Panc1 (cell line): ENCODE data around the gene CYRIA. TPM values are rescaled to one million over a fixed set of nuclear protein-coding genes. Genes with fewer than 3 reads are reported as not detected.

Experiments
- ATAC-seq: fragments of 200-7000 bp; cut with Tn5 transposase; 2 replicates; pipeline ENCODE4 v1.9.1; 2020; ENCODE audit warnings: mild to moderate bottlenecking, moderate library complexity
- BruUV-seq: library from RNA; stranded (reverse); fragments of 400-500 nt; replicated peaks from 2 replicates; lab custom pipeline; 2021; lab: Mats Ljungman, UMichigan
- CTCF ChIA-PET: fragments of 300-600 bp; sonication (Branson Sonifier 250); formaldehyde crosslinking; loops from one replicate; lab custom pipeline; 2022; ENCODE audit warnings: antibody characterized with exemption; lab: Charles Lee
- POLR2A ChIA-PET: fragments of 300-600 bp; sonication (Branson Sonifier 250); formaldehyde crosslinking; loops from one replicate; lab custom pipeline; 2022; ENCODE audit warnings: antibody characterized with exemption; lab: Charles Lee
- DNase-seq: peaks from one replicate; pipeline ENCODE4 v3.0.0-alpha.2; 2010; ENCODE audit warnings: low read depth, low spot score
- H3K27ac ChIP-seq: 2 replicates; pipeline ENCODE4 v1.5.1; 2011; ENCODE audit warnings: mild to moderate bottlenecking, low read length, inconsistent platforms
- H3K27me3 ChIP-seq: fragments of 200-500 bp; sonication (Bioruptor generic); 2 replicates; pipeline ENCODE4 v1.6.0; 2014; ENCODE audit warnings: low read length, inconsistent platforms; ENCODE audit not compliant: control insufficient read depth, insufficient read depth
- H3K36me3 ChIP-seq: fragments of 200-500 bp; sonication (Bioruptor generic); 2 replicates; pipeline ENCODE4 v1.5.1; 2014; ENCODE audit warnings: inconsistent platforms, mild to moderate bottlenecking, low read length, moderate library complexity; ENCODE audit not compliant: control insufficient read depth, insufficient read depth
- H3K4me1 ChIP-seq: 2 replicates; pipeline ENCODE4 v1.5.1; 2011; ENCODE audit warnings: inconsistent platforms, mild to moderate bottlenecking, low read length, moderate library complexity; ENCODE audit not compliant: control insufficient read depth, insufficient read depth
- H3K4me3 ChIP-seq, 2 experiments: 2 replicates each; pipeline ENCODE4 v1.5.1; 2011 to 2012; ENCODE audit warnings: low read depth in 2 of 2, low read length in 2 of 2, mild to moderate bottlenecking in 2 of 2, inconsistent platforms in 1 of 2, moderate library complexity in 1 of 2
- H3K9me3 ChIP-seq: fragments of 200-500 bp; sonication (Bioruptor generic); 2 replicates; pipeline ENCODE4 v1.5.1; 2014; ENCODE audit warnings: low read depth, mild to moderate bottlenecking, inconsistent platforms, low read length, moderate library complexity; ENCODE audit not compliant: control insufficient read depth, insufficient read depth
- POLR2AphosphoS5 ChIP-seq: IDR thresholded peaks from 2 replicates; pipeline ENCODE4 v1.6.1; 2012; ENCODE audit warnings: mild to moderate bottlenecking, low read depth, low read length, moderate library complexity
- SIN3A ChIP-seq: IDR thresholded peaks from 2 replicates; pipeline ENCODE4 v1.6.1; 2012; ENCODE audit warnings: low read depth, mild to moderate bottlenecking, low read length, moderate library complexity, borderline replicate concordance; ENCODE audit not compliant: insufficient read depth
- TCF7L2 ChIP-seq: IDR thresholded peaks from 2 replicates; pipeline ENCODE4 v1.6.1; 2011; ENCODE audit warnings: mild to moderate bottlenecking, low read depth, low read length, inconsistent platforms
- in situ Hi-C: cut with HindIII; loops from 2 replicates; pipeline ENCODE4 v1.10.0; 2016; ENCODE audit warnings: low sequenced_read_pairs, low pct_unique_long_range_greater_than_20kb
- intact Hi-C: fragments of 100-400 bp; cut with micrococcal nuclease; formaldehyde crosslinking; loops from one replicate; pipeline ENCODE4 v1.10.0; 2022; ENCODE audit not compliant: unreplicated experiment
- total RNA-seq: library from RNA; stranded (reverse); gene quantifications from one replicate; pipeline ENCODE4 v1.2.1, GENCODE V29; 2021; ENCODE audit not compliant: unreplicated experiment
- TF ChIP-seq, protein P1 (sequence below): fragments of 450-650 bp; IDR thresholded peaks from 2 replicates; pipeline ENCODE4 v1.5.1; 2017; ENCODE audit warnings: mild to moderate bottlenecking
- TF ChIP-seq, protein P2 (sequence below), 2 experiments: IDR thresholded peaks; 2 replicates each; pipeline ENCODE4 v1.6.1; 2011 to 2012; ENCODE audit warnings: low read depth in 2 of 2, control low read depth in 1 of 2, low read length in 1 of 2, mild to moderate bottlenecking in 1 of 2, moderate library complexity in 1 of 2; ENCODE audit not compliant: insufficient read depth in 1 of 2

CYRIA gene
- total RNA-seq, 1 experiment from 2014 or later = 0.13 TPM

DNA sequence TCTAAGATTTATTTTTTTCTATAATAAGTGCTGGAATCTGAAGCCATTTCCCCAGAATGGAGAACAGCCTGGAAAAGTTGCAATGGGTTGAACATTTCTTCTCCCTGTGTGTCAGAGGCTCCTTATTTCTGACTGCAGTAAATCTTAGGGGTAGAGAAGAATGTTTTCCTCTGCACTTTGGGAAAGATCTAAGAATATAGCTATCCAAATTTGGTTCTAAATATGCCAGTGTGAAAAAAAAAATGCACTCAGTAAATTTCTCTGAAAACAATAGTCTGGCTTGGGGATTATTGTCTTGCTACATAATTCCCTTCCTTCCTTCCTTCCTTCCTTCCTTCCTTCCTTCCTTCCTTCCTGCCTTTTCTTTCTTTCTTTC is 19.7 kb upstream of the CYRIA start:
- Histone ChIP-seq H3K4me1 (no peaks in the 10 kb centered on the region), H3K36me3 (no peaks in the 10 kb centered on the region), H3K9me3 (no peaks in the 10 kb centered on the region), H3K27ac (no peak overlapping the region), H3K27me3 (no peaks in the 10 kb centered on the region), H3K4me3 (no peak overlapping the region)
- TF ChIP-seq, protein P1, sequence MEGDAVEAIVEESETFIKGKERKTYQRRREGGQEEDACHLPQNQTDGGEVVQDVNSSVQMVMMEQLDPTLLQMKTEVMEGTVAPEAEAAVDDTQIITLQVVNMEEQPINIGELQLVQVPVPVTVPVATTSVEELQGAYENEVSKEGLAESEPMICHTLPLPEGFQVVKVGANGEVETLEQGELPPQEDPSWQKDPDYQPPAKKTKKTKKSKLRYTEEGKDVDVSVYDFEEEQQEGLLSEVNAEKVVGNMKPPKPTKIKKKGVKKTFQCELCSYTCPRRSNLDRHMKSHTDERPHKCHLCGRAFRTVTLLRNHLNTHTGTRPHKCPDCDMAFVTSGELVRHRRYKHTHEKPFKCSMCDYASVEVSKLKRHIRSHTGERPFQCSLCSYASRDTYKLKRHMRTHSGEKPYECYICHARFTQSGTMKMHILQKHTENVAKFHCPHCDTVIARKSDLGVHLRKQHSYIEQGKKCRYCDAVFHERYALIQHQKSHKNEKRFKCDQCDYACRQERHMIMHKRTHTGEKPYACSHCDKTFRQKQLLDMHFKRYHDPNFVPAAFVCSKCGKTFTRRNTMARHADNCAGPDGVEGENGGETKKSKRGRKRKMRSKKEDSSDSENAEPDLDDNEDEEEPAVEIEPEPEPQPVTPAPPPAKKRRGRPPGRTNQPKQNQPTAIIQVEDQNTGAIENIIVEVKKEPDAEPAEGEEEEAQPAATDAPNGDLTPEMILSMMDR = no peak
- TF ChIP-seq SIN3A = no peak
- TF ChIP-seq, protein P2, sequence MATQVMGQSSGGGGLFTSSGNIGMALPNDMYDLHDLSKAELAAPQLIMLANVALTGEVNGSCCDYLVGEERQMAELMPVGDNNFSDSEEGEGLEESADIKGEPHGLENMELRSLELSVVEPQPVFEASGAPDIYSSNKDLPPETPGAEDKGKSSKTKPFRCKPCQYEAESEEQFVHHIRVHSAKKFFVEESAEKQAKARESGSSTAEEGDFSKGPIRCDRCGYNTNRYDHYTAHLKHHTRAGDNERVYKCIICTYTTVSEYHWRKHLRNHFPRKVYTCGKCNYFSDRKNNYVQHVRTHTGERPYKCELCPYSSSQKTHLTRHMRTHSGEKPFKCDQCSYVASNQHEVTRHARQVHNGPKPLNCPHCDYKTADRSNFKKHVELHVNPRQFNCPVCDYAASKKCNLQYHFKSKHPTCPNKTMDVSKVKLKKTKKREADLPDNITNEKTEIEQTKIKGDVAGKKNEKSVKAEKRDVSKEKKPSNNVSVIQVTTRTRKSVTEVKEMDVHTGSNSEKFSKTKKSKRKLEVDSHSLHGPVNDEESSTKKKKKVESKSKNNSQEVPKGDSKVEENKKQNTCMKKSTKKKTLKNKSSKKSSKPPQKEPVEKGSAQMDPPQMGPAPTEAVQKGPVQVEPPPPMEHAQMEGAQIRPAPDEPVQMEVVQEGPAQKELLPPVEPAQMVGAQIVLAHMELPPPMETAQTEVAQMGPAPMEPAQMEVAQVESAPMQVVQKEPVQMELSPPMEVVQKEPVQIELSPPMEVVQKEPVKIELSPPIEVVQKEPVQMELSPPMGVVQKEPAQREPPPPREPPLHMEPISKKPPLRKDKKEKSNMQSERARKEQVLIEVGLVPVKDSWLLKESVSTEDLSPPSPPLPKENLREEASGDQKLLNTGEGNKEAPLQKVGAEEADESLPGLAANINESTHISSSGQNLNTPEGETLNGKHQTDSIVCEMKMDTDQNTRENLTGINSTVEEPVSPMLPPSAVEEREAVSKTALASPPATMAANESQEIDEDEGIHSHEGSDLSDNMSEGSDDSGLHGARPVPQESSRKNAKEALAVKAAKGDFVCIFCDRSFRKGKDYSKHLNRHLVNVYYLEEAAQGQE (IDR thresholded peaks at IDR 0.05; ENCODE audit: insufficient read depth in 1 of 2, low read depth in 2 of 2, low read length in 1 of 2) = no peak
- no peak for TF ChIP-seq POLR2AphosphoS5
- no peak for TF ChIP-seq TCF7L2
- DNase-seq (no peak), ATAC-seq (no peak)
- in situ Hi-C loops = no loop called here
- ChIA-PET CTCF (no interaction called here), POLR2A (no interaction called here)
- no TSS peak for BruUV-seq
- intact Hi-C loops = no loop called here

DNA sequence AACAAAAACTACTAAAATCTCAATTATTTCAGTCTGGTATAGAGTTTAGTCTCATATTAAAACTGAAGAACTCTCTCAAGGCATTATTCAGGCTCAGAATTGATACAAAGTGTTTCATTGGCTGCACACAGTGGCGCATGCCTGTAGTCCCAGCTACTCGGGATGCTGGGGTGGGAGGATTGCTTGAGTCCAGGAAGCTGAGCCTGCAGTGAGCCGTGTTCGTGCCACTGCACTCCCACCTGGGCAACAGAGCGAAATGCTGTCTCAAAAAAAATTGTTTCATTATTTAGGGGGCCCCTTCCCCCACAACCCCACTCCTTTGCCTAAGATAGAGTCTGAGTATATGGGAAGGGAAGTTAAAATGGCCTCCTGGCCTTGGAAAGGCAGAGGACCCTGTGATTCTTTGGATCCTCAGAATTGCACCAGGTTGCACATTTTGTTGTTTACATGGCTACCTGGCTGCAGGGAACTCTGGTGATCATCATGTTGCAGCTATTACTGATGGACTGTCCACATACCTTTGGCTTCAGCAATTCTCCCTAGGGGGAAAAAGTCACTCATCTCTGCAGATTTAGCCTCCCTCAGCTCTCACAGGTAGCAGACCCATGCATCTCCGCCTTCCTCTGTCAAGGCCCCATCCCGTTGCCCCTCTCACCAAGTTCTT is 19.2 kb upstream of the CYRIA start:
- DNase-seq = no peak
- no TSS peak for BruUV-seq
- in situ Hi-C loops (no loop called here), intact Hi-C loops (no loop called here)
- ChIA-PET CTCF (no interaction called here), POLR2A (no interaction called here)
- H3K4me3 ChIP-seq = no peak overlapping the region
- H3K4me1 ChIP-seq = no peaks in the 10 kb centered on the region
- ATAC-seq = no peak
- no peak overlapping the region for H3K27ac ChIP-seq
- H3K36me3 ChIP-seq = no peaks in the 10 kb centered on the region
- TF ChIP-seq SIN3A = no peak
- TF ChIP-seq, protein P2 (IDR thresholded peaks at IDR 0.05; ENCODE audit: insufficient read depth in 1 of 2, low read depth in 2 of 2, low read length in 1 of 2) = no peak
- TF ChIP-seq TCF7L2 = no peak
- TF ChIP-seq POLR2AphosphoS5 = no peak
- TF ChIP-seq, protein P1 = no peak
- no peaks in the 10 kb centered on the region for H3K27me3 ChIP-seq
- H3K9me3 ChIP-seq = no peaks in the 10 kb centered on the region
